Stimulated activated memory B cell treated with anti-CD40 and anti-IgM and Interleukin-4, amounts not matched to agents 10 μg/mL and 1 μg/mL and 100 μg/mL, for 72 hours (primary cell): Measurements from ENCODE around the gene ZC3H13.
"Not testable (repeated sequence)": the region's sequence is repeated elsewhere in the genome, so short reads cannot be mapped to it uniquely, and the experiment has no call there.

Experiments used
- ATAC-seq: fragments of 150-1000 bp; cut with Tn5 transposase; 2 replicates; pipeline ENCODE4 v1.10.0; 2021
- H3K27ac Mint-ChIP-seq: one replicate; pipeline ENCODE4 v1.8.0; 2022; ENCODE audit warnings: mild to moderate bottlenecking, mixed read lengths
- H3K27me3 Mint-ChIP-seq: one replicate; pipeline ENCODE4 v1.8.0; 2022; ENCODE audit warnings: mixed read lengths
- H3K36me3 Mint-ChIP-seq: one replicate; pipeline ENCODE4 v1.8.0; 2022; ENCODE audit warnings: mixed read lengths
- H3K4me1 Mint-ChIP-seq: one replicate; pipeline ENCODE4 v1.8.0; 2022; ENCODE audit warnings: mixed read lengths
- H3K4me3 Mint-ChIP-seq: one replicate; pipeline ENCODE4 v1.8.0; 2022; ENCODE audit warnings: mild to moderate bottlenecking, moderate library complexity, mixed read lengths
- H3K9me3 Mint-ChIP-seq: one replicate; pipeline ENCODE4 v1.8.0; 2022; ENCODE audit warnings: mixed read lengths

Gene ZC3H13

GRCh38 chr13:46006688-46007452 is 45.7 kb downstream of the ZC3H13 start:
- no peaks in the 10 kb centered on the region for H3K9me3 Mint-ChIP-seq
- H3K4me3 Mint-ChIP-seq, result no peak overlapping the region
- H3K36me3 Mint-ChIP-seq, result peaks cover 66% of the 10 kb centered on the region
- no peak overlapping the region for H3K27ac Mint-ChIP-seq
- H3K4me1 Mint-ChIP-seq, result peaks cover 15% of the 10 kb centered on the region
- ATAC-seq, result no peak
- H3K27me3 Mint-ChIP-seq, result no peaks in the 10 kb centered on the region

GRCh38 chr13:46004491-46004890 is 48.1 kb downstream of the ZC3H13 start:
- Mint-ChIP-seq H3K27ac (no peak overlapping the region), H3K4me1 (peaks cover 17% of the 10 kb centered on the region), H3K36me3 (peaks cover 78% of the 10 kb centered on the region), H3K27me3 (no peaks in the 10 kb centered on the region), H3K9me3 (no peaks in the 10 kb centered on the region), H3K4me3 (no peak overlapping the region)
- ATAC-seq, result no peak

- H3K27ac Mint-ChIP-seq, result no peak overlapping the region
- H3K4me3 Mint-ChIP-seq, result no peak overlapping the region
- peaks cover 29% of the 10 kb centered on the region for H3K36me3 Mint-ChIP-seq
- ATAC-seq, result no peak
- H3K27me3 Mint-ChIP-seq, result no peaks in the 10 kb centered on the region
- H3K4me1 Mint-ChIP-seq, result no peaks in the 10 kb centered on the region
- H3K9me3 Mint-ChIP-seq, result no peaks in the 10 kb centered on the region
These were observed 55.9 kb downstream of the ZC3H13 start for GRCh38 chr13:45996631-45997030.

GRCh38 chr13:45995245-45995644 is 57.3 kb downstream of the ZC3H13 start:
- no peak overlapping the region for H3K27ac Mint-ChIP-seq
- no peak overlapping the region for H3K4me3 Mint-ChIP-seq
- no peaks in the 10 kb centered on the region for H3K27me3 Mint-ChIP-seq
- no peak for ATAC-seq
- no peaks in the 10 kb centered on the region for H3K9me3 Mint-ChIP-seq
- H3K4me1 Mint-ChIP-seq, result no peaks in the 10 kb centered on the region
- peaks cover 15% of the 10 kb centered on the region for H3K36me3 Mint-ChIP-seq

GRCh38 chr13:45994752-45995151 is 57.8 kb downstream of the ZC3H13 start:
- no peaks in the 10 kb centered on the region for H3K9me3 Mint-ChIP-seq
- no peak for ATAC-seq
- H3K27ac Mint-ChIP-seq, result no peak overlapping the region
- H3K4me3 Mint-ChIP-seq, result no peak overlapping the region
- peaks cover 11% of the 10 kb centered on the region for H3K36me3 Mint-ChIP-seq
- no peaks in the 10 kb centered on the region for H3K27me3 Mint-ChIP-seq
- H3K4me1 Mint-ChIP-seq, result no peaks in the 10 kb centered on the region

- H3K27ac Mint-ChIP-seq, result no peak overlapping the region
- peaks cover 2% of the 10 kb centered on the region for H3K4me1 Mint-ChIP-seq
- H3K27me3 Mint-ChIP-seq, result no peaks in the 10 kb centered on the region
- H3K4me3 Mint-ChIP-seq, result no peak overlapping the region
- H3K36me3 Mint-ChIP-seq, result peaks cover 47% of the 10 kb centered on the region
- H3K9me3 Mint-ChIP-seq, result no peaks in the 10 kb centered on the region
- no peak for ATAC-seq
These were observed 62.9 kb downstream of the ZC3H13 start for GRCh38 chr13:45989607-45990006.

GRCh38 chr13:45981127-45981526 is 71.4 kb downstream of the ZC3H13 start:
- not testable (repeated sequence) for H3K9me3 Mint-ChIP-seq, H3K4me3 Mint-ChIP-seq, H3K27ac Mint-ChIP-seq, H3K27me3 Mint-ChIP-seq, ATAC-seq, H3K4me1 Mint-ChIP-seq
- H3K36me3 Mint-ChIP-seq, result peaks cover 80% of the 10 kb centered on the region

DNA sequence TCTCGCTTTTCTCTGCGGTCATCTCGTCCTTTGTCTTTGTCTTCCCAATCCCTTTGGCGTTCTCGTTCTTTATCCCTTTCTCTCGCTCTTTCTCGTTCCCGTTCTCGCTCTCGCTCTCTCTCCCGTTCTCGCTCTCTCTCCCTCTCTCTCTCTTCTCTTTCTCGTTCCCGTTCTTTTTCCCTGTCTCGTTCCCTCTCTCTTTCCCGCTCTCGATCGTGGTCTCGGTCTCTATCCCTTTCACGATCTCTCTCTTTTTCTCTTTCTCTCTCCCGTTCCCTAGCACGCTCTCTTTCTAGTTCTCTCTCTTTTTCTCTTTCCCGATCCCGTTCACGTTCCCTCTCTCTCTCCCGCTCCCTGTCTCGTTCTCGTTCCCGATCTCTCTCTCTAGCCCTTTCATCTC is 77.2 kb downstream of the ZC3H13 start:
- no peak for ATAC-seq
- H3K36me3 Mint-ChIP-seq, result peaks cover 70% of the 10 kb centered on the region
- H3K27me3 Mint-ChIP-seq, result no peaks in the 10 kb centered on the region
- H3K9me3 Mint-ChIP-seq, result peaks cover 5% of the 10 kb centered on the region
- no peak overlapping the region for H3K27ac Mint-ChIP-seq
- no peak overlapping the region for H3K4me3 Mint-ChIP-seq
- H3K4me1 Mint-ChIP-seq, result no peaks in the 10 kb centered on the region

DNA sequence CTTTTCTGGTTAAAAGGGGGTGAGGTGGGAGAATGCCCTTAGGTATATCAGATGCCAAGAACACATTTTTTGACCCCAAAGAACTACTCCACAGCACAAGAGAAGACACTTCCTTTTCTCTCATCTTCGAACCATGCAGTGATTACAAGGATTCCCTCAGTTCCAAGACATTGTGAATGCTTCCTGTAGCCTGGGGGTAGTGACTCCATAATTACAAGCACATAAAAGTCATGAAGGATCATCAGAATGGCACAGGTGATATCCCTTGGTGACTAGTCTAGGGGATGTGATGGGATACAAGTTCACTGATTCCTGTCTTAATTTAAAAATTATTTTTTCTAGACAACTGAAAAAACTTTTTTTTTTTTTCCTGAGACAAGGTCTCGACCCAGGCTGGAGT is 78.0 kb downstream of the ZC3H13 start:
- no peak for ATAC-seq
- H3K27ac Mint-ChIP-seq, result no peak overlapping the region
- H3K36me3 Mint-ChIP-seq, result peaks cover 68% of the 10 kb centered on the region
- no peaks in the 10 kb centered on the region for H3K4me1 Mint-ChIP-seq
- no peak overlapping the region for H3K4me3 Mint-ChIP-seq
- H3K9me3 Mint-ChIP-seq, result peaks cover 5% of the 10 kb centered on the region
- H3K27me3 Mint-ChIP-seq, result no peaks in the 10 kb centered on the region

GRCh38 chr13:45967589-45967988 is 85.0 kb downstream of the ZC3H13 start:
- ATAC-seq, result no peak
- no peaks in the 10 kb centered on the region for H3K4me1 Mint-ChIP-seq
- H3K27ac Mint-ChIP-seq, result no peak overlapping the region
- peaks cover 68% of the 10 kb centered on the region for H3K36me3 Mint-ChIP-seq
- H3K27me3 Mint-ChIP-seq, result no peaks in the 10 kb centered on the region
- H3K4me3 Mint-ChIP-seq, result no peak overlapping the region
- H3K9me3 Mint-ChIP-seq, result no peaks in the 10 kb centered on the region

- Mint-ChIP-seq H3K4me1 (no peaks in the 10 kb centered on the region), H3K36me3 (peaks cover 64% of the 10 kb centered on the region), H3K27ac (no peak overlapping the region), H3K27me3 (no peaks in the 10 kb centered on the region), H3K9me3 (no peaks in the 10 kb centered on the region), H3K4me3 (no peak overlapping the region)
- ATAC-seq, result no peak
These were observed 85.8 kb downstream of the ZC3H13 start for GRCh38 chr13:45966715-45967114.

- Mint-ChIP-seq H3K4me3 (no peak overlapping the region), H3K27ac (no peak overlapping the region), H3K4me1 (no peaks in the 10 kb centered on the region), H3K36me3 (peaks cover 65% of the 10 kb centered on the region), H3K9me3 (no peaks in the 10 kb centered on the region), H3K27me3 (no peaks in the 10 kb centered on the region)
- no peak for ATAC-seq
These were observed 91.1 kb downstream of the ZC3H13 start for GRCh38 chr13:45961468-45961867.

DNA sequence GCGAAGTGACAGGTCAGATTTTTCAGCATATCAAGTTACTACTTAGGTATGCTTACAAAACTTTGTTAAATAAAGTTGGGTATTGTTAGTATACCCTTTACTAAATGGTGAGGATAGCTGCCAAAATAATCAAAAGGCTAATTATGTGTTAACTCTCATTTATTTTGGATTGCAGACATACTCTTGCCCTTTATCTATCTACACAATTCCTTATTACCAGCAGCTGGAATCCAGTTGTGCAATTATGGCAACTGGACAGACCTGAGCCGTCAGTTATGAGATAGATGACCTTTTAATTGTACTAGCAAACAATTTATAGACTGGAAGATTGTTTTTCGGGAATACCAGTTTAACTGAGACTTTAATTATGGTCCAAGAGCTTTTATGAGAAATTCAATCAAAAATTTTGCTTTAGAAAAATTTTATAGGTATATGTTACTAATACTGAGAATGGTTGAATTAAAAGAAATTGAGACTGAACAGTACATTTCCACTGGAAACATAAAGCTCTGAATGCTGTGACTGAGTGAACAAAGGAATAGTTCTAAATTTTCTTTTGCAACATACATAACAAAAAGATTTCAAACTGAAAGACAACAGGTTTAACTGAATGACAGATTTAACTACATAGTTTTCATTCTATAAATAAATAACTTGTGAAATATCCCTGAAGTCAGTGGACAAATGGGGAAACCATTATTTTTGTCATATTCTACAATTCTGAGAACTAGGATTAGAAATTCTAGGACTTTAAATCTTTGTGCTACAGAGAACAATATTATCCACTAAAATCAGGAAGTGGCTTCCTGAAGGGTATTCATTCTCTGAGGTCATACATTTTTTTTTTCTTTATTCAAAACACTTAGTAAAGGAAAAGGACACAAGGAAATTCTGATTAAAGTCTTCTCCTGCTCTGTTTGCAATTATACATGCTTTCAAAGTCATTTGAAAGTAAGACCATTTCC is 97.4 kb downstream of the ZC3H13 start:
- no peaks in the 10 kb centered on the region for H3K27me3 Mint-ChIP-seq
- ATAC-seq, result no peak
- H3K27ac Mint-ChIP-seq, result no peak overlapping the region
- no peaks in the 10 kb centered on the region for H3K9me3 Mint-ChIP-seq
- no peaks in the 10 kb centered on the region for H3K4me1 Mint-ChIP-seq
- peaks cover 47% of the 10 kb centered on the region for H3K36me3 Mint-ChIP-seq
- no peak overlapping the region for H3K4me3 Mint-ChIP-seq

DNA sequence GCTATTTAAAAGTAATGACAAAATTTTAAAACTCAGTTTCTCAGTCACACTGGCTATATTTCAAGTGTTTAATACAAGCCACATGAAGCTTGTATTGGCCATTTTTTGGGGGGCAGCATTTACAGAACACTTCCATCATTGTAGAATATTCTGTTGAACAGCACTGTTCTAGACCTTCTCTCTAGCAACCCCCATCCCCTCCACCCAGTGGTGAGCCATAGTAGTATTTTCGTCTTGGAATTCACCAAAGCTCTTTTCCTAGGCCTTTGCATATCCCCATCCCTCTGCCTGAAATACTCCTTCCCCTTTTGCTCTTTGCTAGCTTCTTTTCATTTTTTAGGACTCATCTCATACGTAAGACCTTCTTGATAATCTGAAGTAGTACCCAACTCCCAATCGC is 99.5 kb downstream of the ZC3H13 start:
- Mint-ChIP-seq H3K4me3 (no peak overlapping the region), H3K4me1 (no peaks in the 10 kb centered on the region), H3K9me3 (no peaks in the 10 kb centered on the region), H3K27me3 (no peaks in the 10 kb centered on the region), H3K27ac (no peak overlapping the region), H3K36me3 (peaks cover 31% of the 10 kb centered on the region)
- ATAC-seq, result no peak

DNA sequence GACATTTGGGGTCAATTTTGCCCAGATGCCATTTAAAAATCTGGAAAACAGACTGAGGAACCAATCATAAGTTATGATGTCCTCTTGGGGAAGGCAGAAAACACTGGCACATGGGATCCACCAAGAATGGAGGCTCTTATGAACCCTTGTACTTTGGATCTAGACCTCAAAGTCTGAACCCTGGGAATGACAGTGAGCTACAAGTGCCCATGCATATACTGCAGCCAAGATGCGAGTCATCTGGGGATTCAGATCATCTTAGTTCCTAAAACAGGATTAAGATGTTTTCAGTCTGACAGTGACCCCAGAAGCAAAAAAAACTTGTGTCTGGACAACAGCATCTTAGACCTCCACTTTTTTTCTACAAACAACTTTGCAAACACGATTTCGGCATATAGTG is 100.8 kb downstream of the ZC3H13 start:
- no peak for ATAC-seq
- Mint-ChIP-seq H3K4me3 (no peak overlapping the region), H3K4me1 (no peaks in the 10 kb centered on the region), H3K36me3 (peaks cover 19% of the 10 kb centered on the region), H3K27me3 (no peaks in the 10 kb centered on the region), H3K9me3 (no peaks in the 10 kb centered on the region), H3K27ac (no peak overlapping the region)

- H3K27me3 Mint-ChIP-seq, result no peaks in the 10 kb centered on the region
These were observed 101.4 kb downstream of the ZC3H13 start for GRCh38 chr13:45951166-45951565.

More at GRCh38 chr13:45951166-45951565, 101.4 kb downstream of the ZC3H13 start:
- Mint-ChIP-seq H3K4me1 (no peaks in the 10 kb centered on the region), H3K36me3 (peaks cover 13% of the 10 kb centered on the region), H3K9me3 (no peaks in the 10 kb centered on the region), H3K27ac (no peak overlapping the region), H3K4me3 (no peak overlapping the region)
- ATAC-seq, result no peak
